Hematopoietic multipotent progenitor cell treated with erythropoietin and hydrocortisone succinate and interleukin-3 and kit ligand, for 4 days (in vitro differentiated cells): ENCODE results near the gene XKR7.

ENCODE experiments used
- DNase-seq: peaks from one replicate; pipeline ENCODE4 v3.0.0-alpha.2; 2015

XKR7 gene

DNA sequence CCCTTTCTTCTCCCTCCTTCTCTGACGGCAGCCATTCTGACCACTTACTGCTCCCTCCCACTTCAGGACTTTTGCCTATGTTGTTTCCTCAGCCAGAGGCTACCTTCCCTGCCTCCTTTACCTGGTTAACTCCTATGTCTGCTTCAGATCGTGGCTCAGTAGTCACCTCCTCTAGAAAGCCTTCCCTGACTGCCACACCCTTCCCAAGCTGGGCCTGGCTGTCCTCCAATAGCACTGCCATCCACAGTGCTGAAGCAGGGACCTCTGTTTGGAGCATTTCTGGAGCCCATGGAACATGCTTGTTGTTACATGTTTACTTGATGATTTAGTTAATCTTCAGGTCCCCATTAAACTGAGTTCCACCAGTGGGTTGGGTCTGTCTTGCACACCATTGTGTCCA lies 13.8 kb downstream of the XKR7 start:
- DNase-seq: no peak

- no peak for DNase-seq
Observed at GRCh38 chr20:31984981-31985471, 17.1 kb downstream of the XKR7 start.

DNA sequence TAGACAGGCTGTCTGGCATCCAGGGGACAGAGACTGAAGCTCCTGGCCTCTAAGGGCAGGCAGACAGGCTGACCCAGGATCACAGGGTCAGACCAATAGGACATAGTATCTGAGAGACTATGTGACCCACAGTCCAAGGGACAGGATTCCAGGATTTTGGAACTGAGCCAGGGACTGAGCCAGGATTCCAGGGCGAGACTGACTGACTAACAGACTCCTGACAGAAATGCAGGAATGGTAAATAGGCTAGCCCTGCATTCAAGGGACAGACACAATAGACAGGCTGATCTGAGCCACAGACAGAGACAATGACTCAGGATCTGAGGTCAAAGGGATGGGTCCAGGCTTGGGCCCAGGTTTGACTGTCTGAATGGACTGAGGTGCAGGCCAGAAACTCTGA lies 19.8 kb downstream of the XKR7 start:
- no peak for DNase-seq

DNA sequence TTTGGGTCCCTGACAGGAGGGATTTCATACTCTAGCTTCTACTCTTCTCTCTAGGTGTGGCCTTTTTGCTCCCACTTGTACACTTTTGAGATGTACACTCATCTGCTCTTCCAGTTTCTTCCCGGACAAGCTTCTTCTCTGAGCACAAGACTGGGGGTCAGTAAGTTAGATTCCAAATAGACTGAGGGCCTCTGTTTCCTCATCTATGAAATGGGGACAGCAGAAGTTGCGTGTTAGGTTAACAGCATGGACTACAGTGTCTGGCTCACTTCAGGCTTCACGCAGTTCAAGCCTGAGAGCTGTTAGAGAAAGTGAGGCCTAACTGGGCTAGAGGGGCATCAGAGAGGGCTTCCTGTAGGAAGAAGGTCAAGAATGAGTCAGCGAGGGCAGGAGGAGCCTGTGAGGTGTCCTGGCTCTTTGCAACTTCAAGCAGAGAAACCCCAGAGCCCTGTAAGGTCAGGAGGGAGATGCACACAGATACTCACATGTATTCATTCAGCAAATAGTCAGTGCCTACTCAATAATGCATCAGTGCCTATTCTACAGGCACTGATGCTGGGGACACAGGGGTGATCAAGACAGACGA lies 20.6 kb downstream of the XKR7 start:
- DNase-seq: no peak

GRCh38 chr20:31989030-31989645 lies 21.2 kb downstream of the XKR7 start:
- no peak for DNase-seq

- no peak for DNase-seq
Observed at GRCh38 chr20:31990641-31991338, 22.8 kb downstream of the XKR7 start.

DNA sequence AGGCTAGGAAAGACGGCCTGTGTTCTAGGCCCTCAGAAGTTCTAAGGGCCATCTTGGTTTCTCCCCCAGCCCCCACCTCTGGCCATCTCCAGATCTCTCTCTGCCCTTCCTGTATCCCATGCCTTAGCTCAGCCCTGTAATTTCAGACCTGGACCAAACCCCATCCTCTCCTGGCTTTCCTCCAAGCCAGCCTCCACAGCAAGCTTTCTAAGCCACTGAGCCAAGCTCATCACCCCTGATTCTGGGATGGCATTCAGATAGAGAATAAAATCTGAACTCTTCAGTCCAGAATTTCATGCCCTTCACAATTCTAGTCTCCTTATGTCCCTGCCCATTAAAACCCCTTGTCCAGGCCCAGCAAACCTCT lies 23.4 kb downstream of the XKR7 start:
- DNase-seq: no peak

DNA sequence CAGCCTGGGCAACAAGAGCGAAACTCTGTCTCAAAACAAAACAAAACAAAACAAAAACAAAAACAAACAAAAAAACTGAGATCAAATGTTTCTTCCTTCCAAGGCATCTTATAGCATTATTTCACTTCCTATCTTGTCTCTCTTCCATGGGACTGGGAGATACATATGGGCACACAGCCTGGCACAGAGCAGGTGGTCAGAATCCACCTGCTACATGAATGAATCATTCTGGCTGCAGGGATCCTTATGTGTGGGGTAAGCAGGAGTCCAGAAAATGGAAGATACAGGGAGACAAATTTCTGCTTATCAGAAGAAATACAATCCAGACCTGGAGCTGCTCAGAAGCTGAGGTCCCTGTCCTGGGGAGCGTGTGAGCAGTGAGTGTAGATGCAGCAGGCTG lies 24.1 kb downstream of the XKR7 start:
- no peak for DNase-seq

DNA sequence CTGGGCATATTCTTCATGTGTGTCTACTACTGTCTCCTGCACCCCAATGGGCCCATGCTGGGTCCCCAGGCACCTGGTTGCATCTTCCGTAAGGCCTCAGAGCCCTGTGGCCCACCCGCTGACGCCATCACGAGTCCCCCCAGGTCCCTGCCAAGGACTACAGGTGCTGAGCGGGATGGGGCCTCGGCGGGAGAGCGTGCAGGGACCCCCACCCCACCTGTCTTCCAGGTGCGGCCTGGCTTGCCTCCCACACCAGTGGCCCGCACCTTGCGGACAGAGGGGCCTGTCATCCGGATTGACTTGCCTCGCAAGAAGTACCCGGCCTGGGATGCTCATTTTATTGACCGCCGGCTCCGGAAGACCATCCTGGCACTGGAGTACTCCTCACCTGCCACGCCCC lies 29.0 kb downstream of the XKR7 start:
- DNase-seq: no peak

- DNase-seq: no peak
Observed at GRCh38 chr20:31998246-31998645, 30.3 kb downstream of the XKR7 start.

DNA sequence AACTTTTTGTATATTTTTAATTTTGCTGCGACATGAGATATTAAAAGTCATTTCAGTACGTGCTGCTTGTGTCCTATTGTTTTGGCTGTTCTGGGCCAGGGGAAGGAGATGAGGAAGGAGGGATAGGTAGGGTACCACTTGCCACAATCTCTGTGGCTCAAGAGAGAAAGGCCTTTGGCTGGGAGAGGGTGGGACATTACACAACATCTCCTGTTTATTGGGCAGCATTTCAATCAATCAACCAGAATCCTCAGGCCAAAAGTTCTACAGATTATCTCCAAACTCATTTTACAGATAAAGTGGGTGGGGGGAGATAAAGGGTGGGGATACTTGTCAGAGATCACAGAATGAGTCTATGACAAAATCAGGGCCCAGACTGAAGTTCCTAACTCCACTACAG lies 35.4 kb downstream of the XKR7 start:
- no peak for DNase-seq

GRCh38 chr20:32004963-32005362 lies 37.0 kb downstream of the XKR7 start:
- peak; percentile 61 for DNase-seq

DNA sequence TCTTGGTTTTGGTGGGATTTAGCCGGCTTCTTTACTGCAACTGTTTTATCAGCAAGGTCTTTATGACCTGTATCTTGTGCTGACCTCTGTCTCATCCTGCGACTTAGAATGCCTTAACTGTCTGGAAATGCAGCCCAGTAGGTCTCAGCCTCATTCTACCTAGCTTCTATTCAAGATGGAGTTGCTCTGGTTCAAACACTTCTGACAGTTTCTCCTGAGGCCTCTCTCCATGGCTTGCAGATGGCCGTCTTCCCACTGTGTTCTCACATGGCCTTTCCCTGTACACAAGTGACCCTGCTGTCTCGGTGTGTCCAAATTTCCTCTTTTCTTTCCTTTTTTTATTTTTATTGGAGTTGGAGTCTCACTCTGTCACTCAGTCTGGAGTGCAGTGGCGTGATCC lies 38.1 kb downstream of the XKR7 start:
- DNase-seq: no peak

DNA sequence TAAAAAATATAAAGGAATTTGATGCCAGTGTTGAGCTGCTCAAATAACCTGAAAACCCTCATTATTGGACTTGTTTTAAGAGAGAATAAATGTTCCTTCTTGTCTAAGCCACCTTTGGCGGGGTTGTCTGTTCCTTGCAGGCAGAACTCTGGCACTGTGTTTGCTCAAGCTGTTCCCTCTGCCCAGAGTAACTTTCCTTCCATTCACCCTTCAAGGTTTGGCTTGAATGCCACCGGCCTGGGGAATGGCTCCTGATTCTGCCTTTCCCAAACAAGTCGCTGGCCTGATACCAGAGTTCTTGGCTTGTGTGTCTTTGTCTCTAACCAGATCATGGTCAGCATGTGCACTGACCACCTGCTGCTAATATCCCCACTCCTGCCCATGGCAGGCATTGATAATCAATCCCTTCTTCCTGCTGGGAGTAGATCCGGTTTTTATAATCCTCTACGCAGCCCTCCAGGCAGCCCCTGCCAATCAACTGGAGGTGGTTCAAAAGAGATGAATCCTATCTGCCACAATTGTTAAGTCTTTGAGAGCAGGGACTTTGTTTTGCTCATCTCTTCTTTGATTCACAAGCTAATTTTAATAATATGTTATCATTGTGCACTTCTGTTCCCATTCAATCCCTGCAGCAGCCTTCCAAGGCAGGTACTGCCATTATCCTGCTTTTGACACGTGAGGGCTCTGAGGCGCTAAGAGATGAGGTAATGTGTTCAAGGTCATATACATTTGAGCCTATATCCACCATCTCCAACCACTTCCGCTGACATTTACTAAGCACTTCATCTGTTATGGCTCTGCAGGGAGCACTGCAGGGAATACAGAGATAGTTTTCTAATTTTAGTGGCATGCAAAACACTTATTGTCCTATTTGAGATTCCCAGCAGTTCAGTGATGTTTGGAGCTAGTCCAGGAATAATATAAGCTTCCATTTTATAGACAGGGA lies 39.2 kb downstream of the XKR7 start:
- no peak for DNase-seq

GRCh38 chr20:32007787-32008616 lies 40.1 kb downstream of the XKR7 start:
- peak; percentile 27 for DNase-seq

GRCh38 chr20:32009564-32009963 lies 41.6 kb downstream of the XKR7 start:
- no peak for DNase-seq

- DNase-seq: no peak
Observed at GRCh38 chr20:32010101-32010500, 42.1 kb downstream of the XKR7 start, which contains the start of gene CCM2L. TSS of gene CCM2L (plus strand) at chr20:32010438. CDS start at chr20:32010455, 17 bp downstream.

GRCh38 chr20:32010666-32011065 lies 42.7 kb downstream of the XKR7 start:
- DNase-seq: no peak

- DNase-seq: no peak
Observed at GRCh38 chr20:32012159-32012688, 44.3 kb downstream of the XKR7 start.

- no peak for DNase-seq
Observed at GRCh38 chr20:32013326-32013725, 45.4 kb downstream of the XKR7 start.

DNA sequence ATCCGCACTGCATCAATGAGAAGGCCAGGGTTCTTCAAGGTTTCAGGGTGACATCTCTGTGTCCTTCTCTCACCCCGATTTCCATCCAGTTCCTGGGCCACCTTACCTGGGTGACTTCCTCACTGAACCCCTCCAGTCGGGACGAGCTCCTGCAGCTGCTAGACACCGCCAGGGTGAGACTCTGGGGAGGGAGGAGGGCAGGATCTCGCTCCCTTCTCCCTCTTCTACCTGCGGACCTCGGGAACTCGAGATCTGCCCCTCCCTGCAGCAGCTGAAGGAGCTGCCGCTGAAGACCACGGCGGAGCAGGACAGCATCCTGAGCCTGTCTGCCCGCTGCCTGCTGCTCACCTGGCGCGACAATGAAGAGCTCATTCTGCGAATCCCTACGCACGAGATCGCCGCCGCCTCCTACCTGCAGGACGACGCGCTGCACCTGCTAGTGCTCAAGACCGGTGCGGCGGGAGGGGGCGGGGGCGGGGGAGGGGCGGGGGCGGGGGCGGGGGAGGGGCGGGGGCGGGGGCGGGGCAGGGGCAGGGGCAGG lies 49.8 kb downstream of the XKR7 start:
- peak; percentile 21 for DNase-seq
